Mammary epithelial cell (primary cell): ENCODE measurements around the gene FAM162A.

Experiments
- CTCF ChIP-seq, 2 donors: IDR thresholded peaks in 1 of 2; conservative IDR thresholded peaks in 1 of 2; 2 replicates each; pipeline ENCODE4 v1.5.1; 2011 to 2012; ENCODE audit warnings: inconsistent platforms in 2 of 2, low read length in 2 of 2, mild to moderate bottlenecking in 2 of 2, control low read depth in 1 of 2, low read depth in 1 of 2; ENCODE audit not compliant: insufficient read depth in 1 of 2; ENCODE audit errors: extremely low read depth in 1 of 2
- EZH2 ChIP-seq: IDR thresholded peaks from 2 replicates; pipeline ENCODE4 v1.6.1; 2012; ENCODE audit warnings: low read length, inconsistent platforms, borderline replicate concordance

- TF ChIP-seq CTCF (conservative IDR thresholded peaks at IDR 0.05 in 1 of 2, IDR thresholded peaks at IDR 0.05 in 1 of 2; ENCODE audit: extremely low read depth in 1 of 2, insufficient read depth in 1 of 2, low read depth in 1 of 2, low read length in 2 of 2) = peak; percentile 6 to 17
- no peak for TF ChIP-seq EZH2
Observed at GRCh38 chr3:122415762-122416654, 32.0 kb downstream of the FAM162A start, which contains the start of gene WDR5B.
